ENCODE data around the gene RNLS. TPM values are rescaled to one million over a fixed set of nuclear protein-coding genes. Genes with fewer than 3 reads are reported as not detected.

Gene RNLS
- total RNA-seq, 1 donor from 2014 or later, result 24.7 TPM

DNA sequence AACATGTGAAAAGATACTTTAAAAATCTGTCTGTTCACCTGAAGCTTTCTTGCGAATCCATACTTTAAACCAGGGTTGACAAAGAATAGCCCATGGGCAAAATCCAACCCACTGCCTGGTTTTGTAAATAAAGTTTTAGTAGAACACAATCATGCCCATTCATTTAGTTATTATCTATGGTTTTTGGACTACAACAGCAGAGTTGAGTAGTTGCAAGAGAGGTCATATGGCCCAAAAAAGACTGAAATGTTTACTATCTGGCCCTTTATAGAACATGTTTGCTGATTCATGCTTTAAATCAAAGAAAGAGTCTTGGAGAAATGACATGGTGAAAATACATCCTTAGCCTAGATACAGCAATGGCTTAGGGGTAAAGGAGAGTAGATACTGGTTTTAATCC lies 356.2 kb downstream of the RNLS start:
- no peak for DNase-seq (ENCODE audit: low read depth)
- no peaks in the 10 kb centered on the region for H3K36me3 ChIP-seq (ENCODE audit: control insufficient read depth, insufficient read depth, low read length)
- H3K4me3 ChIP-seq (ENCODE audit: low read depth, low read length), result no peak overlapping the region
- TF ChIP-seq, protein P1, sequence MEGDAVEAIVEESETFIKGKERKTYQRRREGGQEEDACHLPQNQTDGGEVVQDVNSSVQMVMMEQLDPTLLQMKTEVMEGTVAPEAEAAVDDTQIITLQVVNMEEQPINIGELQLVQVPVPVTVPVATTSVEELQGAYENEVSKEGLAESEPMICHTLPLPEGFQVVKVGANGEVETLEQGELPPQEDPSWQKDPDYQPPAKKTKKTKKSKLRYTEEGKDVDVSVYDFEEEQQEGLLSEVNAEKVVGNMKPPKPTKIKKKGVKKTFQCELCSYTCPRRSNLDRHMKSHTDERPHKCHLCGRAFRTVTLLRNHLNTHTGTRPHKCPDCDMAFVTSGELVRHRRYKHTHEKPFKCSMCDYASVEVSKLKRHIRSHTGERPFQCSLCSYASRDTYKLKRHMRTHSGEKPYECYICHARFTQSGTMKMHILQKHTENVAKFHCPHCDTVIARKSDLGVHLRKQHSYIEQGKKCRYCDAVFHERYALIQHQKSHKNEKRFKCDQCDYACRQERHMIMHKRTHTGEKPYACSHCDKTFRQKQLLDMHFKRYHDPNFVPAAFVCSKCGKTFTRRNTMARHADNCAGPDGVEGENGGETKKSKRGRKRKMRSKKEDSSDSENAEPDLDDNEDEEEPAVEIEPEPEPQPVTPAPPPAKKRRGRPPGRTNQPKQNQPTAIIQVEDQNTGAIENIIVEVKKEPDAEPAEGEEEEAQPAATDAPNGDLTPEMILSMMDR (IDR thresholded peaks at IDR 0.05; ENCODE audit: insufficient read depth, low read length, poor library complexity, severe bottlenecking), result no peak
- H3K27me3 ChIP-seq (ENCODE audit: control insufficient read depth, insufficient read depth, low read length), result no peaks in the 10 kb centered on the region

DNA sequence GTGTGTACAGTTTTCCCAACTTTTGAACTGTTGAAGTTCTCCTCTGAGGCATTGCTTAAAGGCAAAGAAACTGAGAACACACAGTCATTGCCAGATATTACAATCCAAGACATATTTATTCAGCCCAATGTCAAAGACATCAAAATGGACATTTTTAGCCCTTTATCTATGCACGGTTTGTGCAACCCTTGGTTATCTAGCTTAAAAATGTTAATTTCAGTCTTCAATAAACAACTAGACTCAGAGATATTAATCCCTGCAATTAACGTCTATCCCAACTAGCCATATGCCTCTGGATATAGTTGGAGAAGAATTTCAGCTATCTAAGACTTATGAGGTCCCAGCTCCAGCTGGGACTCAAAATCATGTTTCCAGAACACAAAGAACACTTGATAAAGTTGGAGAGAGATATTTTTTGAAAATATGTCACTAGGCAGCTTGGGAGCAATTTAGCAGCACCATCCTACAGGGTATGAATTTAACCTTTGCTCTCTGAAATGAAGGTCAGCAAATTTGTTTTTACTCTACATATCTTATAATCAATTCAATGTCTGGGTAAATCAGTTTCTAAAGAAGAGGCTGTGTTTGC lies 357.0 kb downstream of the RNLS start:
- Histone ChIP-seq H3K27me3 (ENCODE audit: control insufficient read depth, insufficient read depth, low read length) (no peaks in the 10 kb centered on the region), H3K4me3 (ENCODE audit: low read depth, low read length) (no peak overlapping the region), H3K36me3 (ENCODE audit: control insufficient read depth, insufficient read depth, low read length) (no peaks in the 10 kb centered on the region)
- TF ChIP-seq, protein P1 (IDR thresholded peaks at IDR 0.05; ENCODE audit: insufficient read depth, low read length, poor library complexity, severe bottlenecking), result no peak
- DNase-seq (ENCODE audit: low read depth), result no peak

Other genes starting within 250 kb of the RNLS start
- 0.08 TPM in 1 of 2 replicates, not detected in the other for gene LIPJ, start 3.4 kb upstream of the RNLS start, total RNA-seq
- gene LIPF, start 81.1 kb upstream of the RNLS start, total RNA-seq, result not detected in 2 replicates
- not detected in 2 replicates for gene LIPK, start 122.9 kb upstream of the RNLS start, total RNA-seq
- gene LIPN, start 176.7 kb upstream of the RNLS start, total RNA-seq, result not detected in 2 replicates
- gene LIPM, start 219.4 kb upstream of the RNLS start, total RNA-seq, result not detected in 2 replicates